HCT116 (cell line): ENCODE measurements around the gene CYP4F3. TPM values are rescaled to one million over a fixed set of nuclear protein-coding genes. Genes with fewer than 3 reads are reported as not detected.

Experiments
- ATAC-seq: fragments of 200-7000 bp; cut with Tn5 transposase; 2 replicates; pipeline ENCODE4 v1.9.1; 2020; ENCODE audit warnings: mild to moderate bottlenecking, moderate library complexity
- BruUV-seq: library from RNA; stranded (reverse); fragments of 400-500 nt; replicated peaks from 2 replicates; lab custom pipeline; 2021; lab: Mats Ljungman, UMichigan
- CTCF ChIA-PET: fragments of 300-600 bp; sonication (Branson Sonifier 250); formaldehyde crosslinking; loops from one replicate; lab custom pipeline; 2021; ENCODE audit warnings: antibody characterized with exemption; lab: Charles Lee
- POLR2A ChIA-PET: fragments of 300-600, 350-600 bp; sonication (Branson Sonifier 250); formaldehyde crosslinking; loops from one replicate; lab custom pipeline; 2021; ENCODE audit warnings: antibody characterized with exemption; lab: Charles Lee
- RAD21 ChIA-PET, 2 experiments: fragments of 300-600 bp; sonication (Branson Sonifier 250); formaldehyde crosslinking; loops; one replicate each; lab custom pipeline; 2023; ENCODE audit warnings: low total read pairs in 2 of 2; ENCODE audit not compliant: uncharacterized antibody in 2 of 2, unreplicated experiment in 2 of 2, low non-redundant PET in 1 of 2; lab: Charles Lee
- DNase-seq: peaks from one replicate; pipeline ENCODE4 v3.0.0-alpha.2; 2010; ENCODE audit warnings: low read depth, low spot score
- H2AFZ ChIP-seq: fragments of 200-600 bp; shearing (Covaris generic), sonication (generic); 2 replicates; pipeline ENCODE4 v1.6.1; 2017; ENCODE audit warnings: low read depth, mixed run types, mixed read lengths, antibody characterized with exemption, low read length; ENCODE audit not compliant: poor library complexity, severe bottlenecking
- H3K27ac ChIP-seq: 2 replicates; pipeline ENCODE4 v1.5.1; 2012; ENCODE audit warnings: low read depth, low read length
- H3K27me3 ChIP-seq: fragments of 200-600 bp; sonication (generic); 2 replicates; pipeline ENCODE4 v1.6.1; 2016; ENCODE audit warnings: mixed run types, low read length, mixed read lengths; ENCODE audit not compliant: insufficient read depth
- H3K36me3 ChIP-seq, 2 experiments: fragments of 200-500 bp in 1 of 2; fragments of 200-600 bp in 1 of 2; sonication (Bioruptor generic) in 1 of 2; sonication (generic) in 1 of 2; 2 replicates each; pipeline versions ENCODE4 v1.5.1 to v1.6.1; 2014 to 2016; ENCODE audit warnings: low read length in 2 of 2, inconsistent platforms in 1 of 2, mixed read lengths in 1 of 2, mixed run types in 1 of 2; ENCODE audit not compliant: insufficient read depth in 2 of 2, control insufficient read depth in 1 of 2
- H3K4me1 ChIP-seq, 2 experiments: fragments of 200-600 bp in 1 of 2; sonication (generic) in 1 of 2; 2 replicates each; pipeline versions ENCODE4 v1.5.1 to v1.6.1; 2012 to 2017; ENCODE audit warnings: low read length in 2 of 2, inconsistent platforms in 1 of 2, mild to moderate bottlenecking in 1 of 2, mixed read lengths in 1 of 2, mixed run types in 1 of 2, moderate library complexity in 1 of 2; ENCODE audit not compliant: insufficient read depth in 2 of 2, control insufficient read depth in 1 of 2
- H3K4me2 ChIP-seq: fragments of 200-600 bp; sonication (generic); 2 replicates; pipeline ENCODE4 v1.6.1; 2017; ENCODE audit warnings: mixed run types, low read length, mixed read lengths
- H3K4me3 ChIP-seq, 2 experiments: fragments of 200-600 bp in 1 of 2; sonication (generic) in 1 of 2; replicated peaks in 1 of 2; 2 replicates each; pipeline ENCODE4 v1.5.1; 2011 to 2016; ENCODE audit warnings: low read length in 2 of 2, control low read depth in 1 of 2, low read depth in 1 of 2, mild to moderate bottlenecking in 1 of 2, mixed read lengths in 1 of 2, mixed run types in 1 of 2
- H3K79me2 ChIP-seq: fragments of 200-600 bp; sonication (generic); 2 replicates; pipeline ENCODE4 v1.6.1; 2017; ENCODE audit warnings: mild to moderate bottlenecking, mixed run types, low read length, moderate library complexity, mixed read lengths; ENCODE audit not compliant: insufficient read depth
- H3K9ac ChIP-seq: fragments of 200-600 bp; sonication (generic); 2 replicates; pipeline ENCODE4 v1.6.1; 2016; ENCODE audit warnings: low read length, mixed read lengths
- H3K9me2 ChIP-seq: fragments of 200-600 bp; sonication (generic), shearing (Covaris generic); 2 replicates; pipeline ENCODE4 v1.6.1; 2017; ENCODE audit warnings: mixed run types, mild to moderate bottlenecking, moderate library complexity; ENCODE audit not compliant: insufficient read depth
- H3K9me3 ChIP-seq, 2 experiments: fragments of 200-500 bp in 1 of 2; fragments of 200-600 bp in 1 of 2; sonication (Bioruptor generic) in 1 of 2; sonication (generic) in 1 of 2; 2 replicates each; pipeline ENCODE4 v1.6.1; 2014 to 2017; ENCODE audit warnings: low read length in 2 of 2, mixed read lengths in 2 of 2, inconsistent platforms in 1 of 2, low read depth in 1 of 2, mild to moderate bottlenecking in 1 of 2, mixed run types in 1 of 2, moderate library complexity in 1 of 2; ENCODE audit not compliant: control insufficient read depth in 1 of 2, insufficient read depth in 1 of 2
- H4K20me1 ChIP-seq: fragments of 200-600 bp; sonication (generic), shearing (Covaris generic); 2 replicates; pipeline ENCODE4 v1.6.1; 2017; ENCODE audit warnings: mixed run types, mild to moderate bottlenecking, moderate library complexity; ENCODE audit not compliant: insufficient read depth
- JUND ChIP-seq: IDR thresholded peaks from 2 replicates; pipeline ENCODE4 v1.6.1; 2012
- POLR2AphosphoS5 ChIP-seq: IDR thresholded peaks from 2 replicates; pipeline ENCODE4 v1.6.1; 2011; ENCODE audit warnings: mild to moderate bottlenecking, low read depth, low read length, moderate library complexity
- TCF7L2 ChIP-seq: IDR thresholded peaks from 2 replicates; pipeline ENCODE4 v1.7.0; 2011; ENCODE audit warnings: borderline replicate concordance, inconsistent platforms; ENCODE audit not compliant: insufficient read depth, insufficient read length; ENCODE audit errors: extremely low read depth
- ZFX ChIP-seq: fragments of 450-650 bp; IDR thresholded peaks from 2 replicates; pipeline ENCODE4 v1.6.1; 2017
- intact Hi-C: fragments of 100-400 bp; cut with micrococcal nuclease; formaldehyde crosslinking; loops from 2 replicates; pipeline ENCODE4 v1.10.0; 2022
- total RNA-seq: library from RNA; stranded (reverse); gene quantifications from one replicate; pipeline ENCODE4 v1.2.1, GENCODE V29; 2021; ENCODE audit not compliant: unreplicated experiment
- TF ChIP-seq, protein P1 (sequence below): IDR thresholded peaks from 2 replicates; pipeline ENCODE4 v1.6.1; 2012; ENCODE audit warnings: low read depth
- TF ChIP-seq, protein P2 (sequence below): IDR thresholded peaks from 2 replicates; pipeline ENCODE4 v1.6.1; 2011; ENCODE audit warnings: mild to moderate bottlenecking, low read length, moderate library complexity; ENCODE audit not compliant: insufficient replicate concordance; ENCODE audit errors: extremely low read depth
- TF ChIP-seq, protein P3 (sequence below): IDR thresholded peaks from 2 replicates; pipeline ENCODE4 v1.6.1; 2012

Gene CYP4F3
- total RNA-seq, 1 experiment from 2014 or later, result 3.6 TPM

DNA sequence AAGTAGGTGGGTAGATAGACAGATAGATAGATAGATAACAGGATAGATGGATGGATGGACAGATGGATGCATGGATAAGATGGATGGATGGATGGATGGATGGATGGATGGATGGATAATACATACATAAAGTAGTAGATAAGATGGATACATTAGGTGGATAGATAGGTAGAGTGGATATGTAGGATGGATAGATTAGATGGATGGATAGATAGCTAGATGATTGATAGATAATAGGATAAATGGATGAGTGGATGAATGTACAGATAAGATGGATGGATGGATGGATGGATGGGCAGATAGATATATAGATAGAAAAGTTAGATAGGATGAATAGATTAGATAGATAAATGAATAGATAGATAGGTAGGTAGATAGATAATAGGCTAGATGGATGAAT, 2.1 kb downstream of the CYP4F3 start:
- no peak for DNase-seq
- CTCF ChIA-PET, result no interaction called here
- RAD21 ChIA-PET, result no interaction called here
- no peaks in the 10 kb centered on the region for H3K36me3 ChIP-seq
- POLR2A ChIA-PET, result no interaction called here
- no peak overlapping the region for H3K4me3 ChIP-seq
- no peak overlapping the region for H2AFZ ChIP-seq
- no TSS peak for BruUV-seq
- intact Hi-C loops, result no loop called here
- no peak overlapping the region for H3K9ac ChIP-seq
- TF ChIP-seq POLR2AphosphoS5 (no peak), JUND (no peak), ZFX (no peak), TCF7L2 (no peak)
- TF ChIP-seq, protein P1, sequence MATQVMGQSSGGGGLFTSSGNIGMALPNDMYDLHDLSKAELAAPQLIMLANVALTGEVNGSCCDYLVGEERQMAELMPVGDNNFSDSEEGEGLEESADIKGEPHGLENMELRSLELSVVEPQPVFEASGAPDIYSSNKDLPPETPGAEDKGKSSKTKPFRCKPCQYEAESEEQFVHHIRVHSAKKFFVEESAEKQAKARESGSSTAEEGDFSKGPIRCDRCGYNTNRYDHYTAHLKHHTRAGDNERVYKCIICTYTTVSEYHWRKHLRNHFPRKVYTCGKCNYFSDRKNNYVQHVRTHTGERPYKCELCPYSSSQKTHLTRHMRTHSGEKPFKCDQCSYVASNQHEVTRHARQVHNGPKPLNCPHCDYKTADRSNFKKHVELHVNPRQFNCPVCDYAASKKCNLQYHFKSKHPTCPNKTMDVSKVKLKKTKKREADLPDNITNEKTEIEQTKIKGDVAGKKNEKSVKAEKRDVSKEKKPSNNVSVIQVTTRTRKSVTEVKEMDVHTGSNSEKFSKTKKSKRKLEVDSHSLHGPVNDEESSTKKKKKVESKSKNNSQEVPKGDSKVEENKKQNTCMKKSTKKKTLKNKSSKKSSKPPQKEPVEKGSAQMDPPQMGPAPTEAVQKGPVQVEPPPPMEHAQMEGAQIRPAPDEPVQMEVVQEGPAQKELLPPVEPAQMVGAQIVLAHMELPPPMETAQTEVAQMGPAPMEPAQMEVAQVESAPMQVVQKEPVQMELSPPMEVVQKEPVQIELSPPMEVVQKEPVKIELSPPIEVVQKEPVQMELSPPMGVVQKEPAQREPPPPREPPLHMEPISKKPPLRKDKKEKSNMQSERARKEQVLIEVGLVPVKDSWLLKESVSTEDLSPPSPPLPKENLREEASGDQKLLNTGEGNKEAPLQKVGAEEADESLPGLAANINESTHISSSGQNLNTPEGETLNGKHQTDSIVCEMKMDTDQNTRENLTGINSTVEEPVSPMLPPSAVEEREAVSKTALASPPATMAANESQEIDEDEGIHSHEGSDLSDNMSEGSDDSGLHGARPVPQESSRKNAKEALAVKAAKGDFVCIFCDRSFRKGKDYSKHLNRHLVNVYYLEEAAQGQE, result no peak
- TF ChIP-seq, protein P2, sequence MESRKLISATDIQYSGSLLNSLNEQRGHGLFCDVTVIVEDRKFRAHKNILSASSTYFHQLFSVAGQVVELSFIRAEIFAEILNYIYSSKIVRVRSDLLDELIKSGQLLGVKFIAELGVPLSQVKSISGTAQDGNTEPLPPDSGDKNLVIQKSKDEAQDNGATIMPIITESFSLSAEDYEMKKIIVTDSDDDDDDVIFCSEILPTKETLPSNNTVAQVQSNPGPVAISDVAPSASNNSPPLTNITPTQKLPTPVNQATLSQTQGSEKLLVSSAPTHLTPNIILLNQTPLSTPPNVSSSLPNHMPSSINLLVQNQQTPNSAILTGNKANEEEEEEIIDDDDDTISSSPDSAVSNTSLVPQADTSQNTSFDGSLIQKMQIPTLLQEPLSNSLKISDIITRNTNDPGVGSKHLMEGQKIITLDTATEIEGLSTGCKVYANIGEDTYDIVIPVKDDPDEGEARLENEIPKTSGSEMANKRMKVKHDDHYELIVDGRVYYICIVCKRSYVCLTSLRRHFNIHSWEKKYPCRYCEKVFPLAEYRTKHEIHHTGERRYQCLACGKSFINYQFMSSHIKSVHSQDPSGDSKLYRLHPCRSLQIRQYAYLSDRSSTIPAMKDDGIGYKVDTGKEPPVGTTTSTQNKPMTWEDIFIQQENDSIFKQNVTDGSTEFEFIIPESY, result no peak
- TF ChIP-seq, protein P3, sequence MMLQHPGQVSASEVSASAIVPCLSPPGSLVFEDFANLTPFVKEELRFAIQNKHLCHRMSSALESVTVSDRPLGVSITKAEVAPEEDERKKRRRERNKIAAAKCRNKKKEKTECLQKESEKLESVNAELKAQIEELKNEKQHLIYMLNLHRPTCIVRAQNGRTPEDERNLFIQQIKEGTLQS, result no peak
- TF ChIP-seq, all 23 proteins: peak for 0
- Histone ChIP-seq H3K4me2 (no peak overlapping the region), H3K79me2 (no peaks in the 10 kb centered on the region), H3K27me3 (no peaks in the 10 kb centered on the region), H3K4me1 (peaks cover 16 to 30% of the 10 kb centered on the region in 2 experiments), H4K20me1 (no peaks in the 10 kb centered on the region), H3K9me3 (no peaks in the 10 kb centered on the region), H3K27ac (no peak overlapping the region), H3K9me2 (no peaks in the 10 kb centered on the region)
- no peak for ATAC-seq
